ENCODE data around the gene ERVMER34-1. TPM values are rescaled to one million over a fixed set of nuclear protein-coding genes. Genes with fewer than 3 reads are reported as not detected.

ERVMER34-1 gene
- total RNA-seq, 2 donors from 2014 or later = 0.33 to 0.52 TPM

DNA sequence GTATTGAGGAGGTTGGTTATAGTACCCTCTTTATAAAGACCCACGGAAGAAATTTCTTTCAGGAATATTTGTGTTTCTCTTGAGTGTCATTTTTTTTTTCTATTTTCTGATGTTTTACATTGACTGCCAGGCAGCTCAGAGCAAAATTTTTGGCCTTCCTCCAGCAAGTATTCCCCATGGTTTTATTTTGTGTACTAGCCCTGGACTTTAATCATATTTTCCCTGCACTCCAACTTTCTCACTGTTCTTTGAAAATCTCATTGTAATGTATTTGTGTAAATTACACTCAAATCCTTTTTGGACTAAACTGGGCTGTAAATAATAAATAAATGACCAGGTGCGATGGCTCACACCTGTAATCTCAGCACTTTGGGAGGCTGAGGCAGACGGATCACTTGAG is 46.6 kb downstream of the ERVMER34-1 start:
- Histone ChIP-seq H3K27me3 (no peaks in the 10 kb centered on the region), H3K9me3 (no peaks in the 10 kb centered on the region), H3K4me3 (no peak overlapping the region), H3K27ac (no peak overlapping the region), H3K4me1 (no peaks in the 10 kb centered on the region), H3K36me3 (replicated peaks in 1 of 2; ENCODE audit: insufficient read depth in 1 of 2, low read depth in 2 of 2) (no peaks in the 10 kb centered on the region)
- WGBS, 2 donors = 54 to 57% methylated on average over 3 of the region's 3 CpGs
- ATAC-seq = no peak
- TF ChIP-seq POLR2A (IDR thresholded peaks at IDR 0.05) = no peak
- TF ChIP-seq, protein P1, sequence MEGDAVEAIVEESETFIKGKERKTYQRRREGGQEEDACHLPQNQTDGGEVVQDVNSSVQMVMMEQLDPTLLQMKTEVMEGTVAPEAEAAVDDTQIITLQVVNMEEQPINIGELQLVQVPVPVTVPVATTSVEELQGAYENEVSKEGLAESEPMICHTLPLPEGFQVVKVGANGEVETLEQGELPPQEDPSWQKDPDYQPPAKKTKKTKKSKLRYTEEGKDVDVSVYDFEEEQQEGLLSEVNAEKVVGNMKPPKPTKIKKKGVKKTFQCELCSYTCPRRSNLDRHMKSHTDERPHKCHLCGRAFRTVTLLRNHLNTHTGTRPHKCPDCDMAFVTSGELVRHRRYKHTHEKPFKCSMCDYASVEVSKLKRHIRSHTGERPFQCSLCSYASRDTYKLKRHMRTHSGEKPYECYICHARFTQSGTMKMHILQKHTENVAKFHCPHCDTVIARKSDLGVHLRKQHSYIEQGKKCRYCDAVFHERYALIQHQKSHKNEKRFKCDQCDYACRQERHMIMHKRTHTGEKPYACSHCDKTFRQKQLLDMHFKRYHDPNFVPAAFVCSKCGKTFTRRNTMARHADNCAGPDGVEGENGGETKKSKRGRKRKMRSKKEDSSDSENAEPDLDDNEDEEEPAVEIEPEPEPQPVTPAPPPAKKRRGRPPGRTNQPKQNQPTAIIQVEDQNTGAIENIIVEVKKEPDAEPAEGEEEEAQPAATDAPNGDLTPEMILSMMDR (IDR thresholded peaks at IDR 0.05) = no peak
- DNase-seq = no peak
- intact Hi-C loops (cut with DNase I) = no loop called here

DNA sequence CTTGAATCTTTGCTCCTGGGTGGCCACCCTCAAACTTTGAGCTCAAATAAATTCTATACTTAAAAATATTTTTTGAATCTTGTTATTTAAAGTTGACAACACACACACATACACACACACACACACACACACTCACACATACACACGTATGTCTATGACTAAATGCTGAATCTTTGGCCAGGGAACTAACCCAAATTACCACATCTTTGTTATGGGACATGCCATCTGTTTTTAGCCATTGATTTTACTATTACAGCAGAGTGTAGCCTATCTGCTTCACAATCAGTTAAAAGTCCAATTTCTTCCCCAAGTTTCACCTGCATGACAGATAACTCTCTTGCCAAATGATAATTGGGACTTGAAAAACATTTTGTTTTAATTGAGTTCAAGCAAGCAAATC is 47.1 kb downstream of the ERVMER34-1 start:
- ATAC-seq (no peak), DNase-seq (no peak)
- Histone ChIP-seq H3K36me3 (replicated peaks in 1 of 2; ENCODE audit: insufficient read depth in 1 of 2, low read depth in 2 of 2) (no peaks in the 10 kb centered on the region), H3K4me3 (no peak overlapping the region), H3K27ac (no peak overlapping the region), H3K4me1 (no peaks in the 10 kb centered on the region), H3K9me3 (no peaks in the 10 kb centered on the region), H3K27me3 (no peaks in the 10 kb centered on the region)
- WGBS, 2 donors = 23 to 48% methylated on average over 1 of the region's 1 CpG
- intact Hi-C loops (cut with DNase I) = no loop called here
- no peak for TF ChIP-seq POLR2A (IDR thresholded peaks at IDR 0.05)

DNA sequence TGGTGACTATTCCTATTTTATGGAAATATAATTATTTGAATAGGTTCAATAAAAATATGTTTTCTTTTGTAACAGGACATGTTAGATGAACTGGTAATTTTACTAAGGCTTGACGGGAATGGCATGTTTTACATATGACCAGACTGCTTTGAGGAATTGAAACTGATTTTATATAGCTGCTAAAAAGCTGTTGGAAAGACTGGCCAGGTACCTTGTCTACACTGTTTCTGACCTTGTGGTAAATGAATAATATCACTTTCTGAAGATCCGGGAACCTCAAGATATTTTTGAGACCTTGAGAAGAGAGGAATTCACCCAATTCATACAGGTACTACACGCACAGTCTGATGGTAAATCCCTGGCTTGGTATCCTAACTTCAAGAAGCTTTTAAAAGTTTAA is 50.0 kb downstream of the ERVMER34-1 start:
- H3K9me3 ChIP-seq = no peaks in the 10 kb centered on the region
- no peak overlapping the region for H3K27ac ChIP-seq
- TF ChIP-seq, protein P1 (IDR thresholded peaks at IDR 0.05) = no peak
- TF ChIP-seq POLR2A (IDR thresholded peaks at IDR 0.05) = no peak
- ATAC-seq = no peak
- intact Hi-C loops (cut with DNase I) = no loop called here
- H3K27me3 ChIP-seq = no peaks in the 10 kb centered on the region
- H3K36me3 ChIP-seq (replicated peaks in 1 of 2; ENCODE audit: insufficient read depth in 1 of 2, low read depth in 2 of 2) = no peaks in the 10 kb centered on the region
- DNase-seq = no peak
- no peaks in the 10 kb centered on the region for H3K4me1 ChIP-seq
- WGBS, 2 donors = 87 to 90% methylated on average over 3 of the region's 3 CpGs
- H3K4me3 ChIP-seq = no peak overlapping the region

DNA sequence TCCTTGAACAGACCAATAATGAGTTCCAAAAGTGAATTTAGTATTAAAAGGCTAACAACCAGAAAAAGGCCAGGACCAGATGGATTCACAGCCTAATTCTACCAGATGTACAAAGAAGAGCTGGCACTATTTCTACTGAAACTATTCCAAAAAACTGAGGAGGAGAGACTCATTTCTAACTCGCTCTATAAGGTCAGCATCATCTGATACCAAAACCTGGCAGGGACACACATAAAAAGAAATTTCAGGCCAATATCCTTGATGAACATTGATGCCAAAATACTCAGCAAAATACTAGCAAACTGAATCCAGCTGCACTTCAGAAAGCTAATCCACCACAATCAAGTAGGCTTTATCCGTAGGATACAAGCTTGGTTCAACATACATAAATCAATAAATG is 56.3 kb downstream of the ERVMER34-1 start:
- Histone ChIP-seq H3K9me3 (no peaks in the 10 kb centered on the region), H3K4me3 (no peak overlapping the region), H3K27me3 (no peaks in the 10 kb centered on the region), H3K27ac (no peak overlapping the region), H3K4me1 (no peaks in the 10 kb centered on the region), H3K36me3 (replicated peaks in 1 of 2; ENCODE audit: insufficient read depth in 1 of 2, low read depth in 2 of 2) (no peaks in the 10 kb centered on the region)
- intact Hi-C loops (cut with DNase I) = no loop called here
- 79 to 80% methylated on average over 2 of the region's 2 CpGs for WGBS, 2 donors
- ATAC-seq (no peak), DNase-seq (no peak)
- TF ChIP-seq, protein P1 (IDR thresholded peaks at IDR 0.05) = no peak
- no peak for TF ChIP-seq POLR2A (IDR thresholded peaks at IDR 0.05)

DNA sequence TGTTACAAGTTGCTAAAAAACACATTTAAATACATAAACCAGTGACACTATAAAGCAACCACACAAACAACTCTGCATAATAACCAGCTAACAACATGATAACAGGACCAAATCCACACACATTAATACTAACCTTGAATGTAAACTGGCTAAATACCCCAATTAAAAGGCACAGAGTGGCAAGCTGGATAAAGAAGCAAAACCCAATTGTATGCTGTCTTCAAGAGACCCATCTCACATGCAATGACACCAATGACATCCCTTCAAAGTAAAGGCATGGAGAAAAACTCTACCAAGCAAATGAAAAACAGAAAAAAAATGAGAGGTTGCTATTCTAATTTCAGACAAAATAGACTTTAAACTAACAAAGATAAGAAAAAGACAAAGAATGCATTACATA is 57.7 kb downstream of the ERVMER34-1 start:
- Histone ChIP-seq H3K4me1 (no peaks in the 10 kb centered on the region), H3K27me3 (no peaks in the 10 kb centered on the region), H3K4me3 (no peak overlapping the region), H3K36me3 (replicated peaks in 1 of 2; ENCODE audit: insufficient read depth in 1 of 2, low read depth in 2 of 2) (no peaks in the 10 kb centered on the region), H3K27ac (no peak overlapping the region), H3K9me3 (no peaks in the 10 kb centered on the region)
- intact Hi-C loops (cut with DNase I) = no loop called here
- DNase-seq (no peak), ATAC-seq (no peak)
- TF ChIP-seq, protein P1 (IDR thresholded peaks at IDR 0.05) = no peak
- no peak for TF ChIP-seq POLR2A (IDR thresholded peaks at IDR 0.05)

Small RNAs within 50 kb of the gene (microRNA-seq; reads per million reads assigned to microRNA genes)
- 6.3 to 7.0 reads per million in 2 donors for gene MIR4449 (ENCODE audit: borderline number of aligned reads in 2 of 2, borderline replicate concordance in 2 of 2)

Small RNAs within 50 kb of the gene (small RNA-seq; reads per million reads assigned to genes)
- gene MIR4449 = 0.61 reads per million, percentile 9 among the genes with 10 or more reads in this experiment
- gene RF00019 = not detected
- gene RF00568 = not detected
- gene SNORA26 = 31.6 reads per million, percentile 94 among the genes with 10 or more reads in this experiment

Other genes starting within 250 kb of the ERVMER34-1 start
- gene USP46, start 92.1 kb downstream of the ERVMER34-1 start, total RNA-seq = 1 to 10 TPM; 6.7 to 6.9 TPM
- gene RASL11B, start 110.9 kb upstream of the ERVMER34-1 start, total RNA-seq = 1 to 10 TPM; 1.3 to 1.8 TPM

Measured in body of pancreas (tissue), 4 donors.